GM12878 (cell line): Measurements from ENCODE around the gene NSL1. TPM values are rescaled to one million over a fixed set of nuclear protein-coding genes. Genes with fewer than 3 reads are reported as not detected.
A peak's percentile ranks its signal among the peaks of the same experiment; 100 is the strongest.
"Not testable (repeated sequence)": the region's sequence is repeated elsewhere in the genome, so short reads cannot be mapped to it uniquely, and the experiment has no call there.

Source experiments
- ATAC-seq: fragments of 200-7000 bp; cut with Tn5 transposase; 3 replicates; pipeline ENCODE4 v1.9.1; 2020; ENCODE audit warnings: mild to moderate bottlenecking, moderate library complexity
- BruUV-seq: library from RNA; stranded (reverse); fragments of 400-500 nt; replicated peaks from 2 replicates; lab custom pipeline; 2021; lab: Mats Ljungman, UMichigan
- CTCF ChIA-PET: fragments of 300-600 bp; sonication (Branson Sonifier 250); formaldehyde crosslinking; extraction: SDS; loops from one replicate; lab custom pipeline; 2021; ENCODE audit warnings: inconsistent platforms; lab: Yijun Ruan, JAX
- POLR2A ChIA-PET: fragments of 350-600 bp; formaldehyde crosslinking; extraction: SDS; loops from one replicate; lab custom pipeline; 2021; ENCODE audit warnings: inconsistent platforms; lab: Charles Lee
- RAD21 ChIA-PET: fragments of 300-600 bp; sonication (Branson Sonifier 250); formaldehyde crosslinking; loops from one replicate; lab custom pipeline; 2023; ENCODE audit warnings: antibody characterized with exemption; ENCODE audit not compliant: unreplicated experiment; lab: Charles Lee
- SMC1A ChIA-PET: fragments of 300-600 bp; sonication (Branson Sonifier 250); formaldehyde crosslinking; loops from one replicate; lab custom pipeline; 2023; ENCODE audit not compliant: unreplicated experiment, uncharacterized antibody; lab: Charles Lee
- DNase-seq: peaks from one replicate; pipeline ENCODE4 v3.0.0-alpha.2; 2011; ENCODE audit warnings: low read depth, low spot score
- FAIRE-seq: peaks from 3 replicates; lab custom pipeline; 2011; peaks lifted over from hg19 to GRCh38; lab: Jason Lieb, UNC
- H2AFZ ChIP-seq: 2 replicates; pipeline ENCODE4 v1.6.0; 2011; ENCODE audit warnings: low read depth, low read length, control low read depth; ENCODE audit not compliant: control insufficient read depth
- H3K27ac ChIP-seq: 2 replicates; pipeline ENCODE4 v1.5.1; 2011; ENCODE audit warnings: control low read depth; ENCODE audit not compliant: control insufficient read depth, insufficient read depth
- H3K27me3 ChIP-seq, 2 experiments: replicated peaks in 1 of 2; 2 replicates each; pipeline versions ENCODE4 v1.6.0 to v1.6.1; 2011; ENCODE audit warnings: low read length in 1 of 2; ENCODE audit not compliant: control insufficient read depth in 2 of 2, insufficient read depth in 2 of 2
- H3K36me3 ChIP-seq, 2 experiments: 2 replicates each; pipeline ENCODE4 v1.5.1; 2011; ENCODE audit warnings: low read length in 1 of 2; ENCODE audit not compliant: control insufficient read depth in 2 of 2, insufficient read depth in 2 of 2
- H3K4me1 ChIP-seq: 2 replicates; pipeline ENCODE4 v1.6.1; 2011; ENCODE audit warnings: mild to moderate bottlenecking, low read length, moderate library complexity, mixed read lengths; ENCODE audit not compliant: control insufficient read depth, insufficient read depth
- H3K4me2 ChIP-seq: 2 replicates; pipeline ENCODE4 v1.6.0; 2011; ENCODE audit warnings: control low read depth; ENCODE audit not compliant: control insufficient read depth, insufficient read depth
- H3K4me3 ChIP-seq: fragments of 200-600 bp; sonication (generic); 2 replicates; pipeline ENCODE4 v1.5.1; 2016
- H3K79me2 ChIP-seq: 2 replicates; pipeline ENCODE4 v1.6.0; 2011; ENCODE audit warnings: low read length; ENCODE audit not compliant: control insufficient read depth, insufficient read depth
- H3K9ac ChIP-seq: 2 replicates; pipeline ENCODE4 v1.8.0; 2011; ENCODE audit warnings: low read length, control low read depth, mixed read lengths; ENCODE audit not compliant: control insufficient read depth, insufficient read depth
- H3K9me3 ChIP-seq: replicated peaks from 3 replicates; pipeline ENCODE4 v1.5.1; 2011; ENCODE audit warnings: mild to moderate bottlenecking, low read length; ENCODE audit not compliant: control insufficient read depth, insufficient read depth
- H4K20me1 ChIP-seq: 2 replicates; pipeline ENCODE4 v1.6.0; 2011; ENCODE audit not compliant: control insufficient read depth, insufficient read depth
- MEF2A ChIP-seq: IDR thresholded peaks from 2 replicates; pipeline ENCODE4 v1.6.1; 2011; ENCODE audit warnings: low read depth, mild to moderate bottlenecking, low read length, moderate library complexity; ENCODE audit not compliant: insufficient read depth
- NBN ChIP-seq: fragments of 450-650 bp; IDR thresholded peaks from 2 replicates; pipeline ENCODE4 v1.6.1; 2016
- NFYA ChIP-seq: IDR thresholded peaks from 2 replicates; pipeline ENCODE4 v1.6.1; 2011; ENCODE audit warnings: low read depth, mild to moderate bottlenecking, low read length, improper control_type of control experiment, borderline replicate concordance
- RELB ChIP-seq: fragments of 450-650 bp; IDR thresholded peaks from 2 replicates; pipeline ENCODE4 v1.6.1; 2017; ENCODE audit warnings: low read depth, mild to moderate bottlenecking, moderate library complexity
- SMAD1 ChIP-seq: fragments of 450-650 bp; IDR thresholded peaks from 2 replicates; pipeline ENCODE4 v1.6.1; 2018; ENCODE audit warnings: mild to moderate bottlenecking, low read depth; ENCODE audit not compliant: partially characterized antibody
- TCF7 ChIP-seq: IDR thresholded peaks from 2 replicates; pipeline ENCODE4 v1.6.1; 2014; ENCODE audit warnings: antibody characterized with exemption, borderline replicate concordance
- WGBS: methylation state at CpG from one replicate; pipeline ENCODE4 v1.1.6; 2016; ENCODE audit warnings: low lambda C conversion rate; ENCODE audit not compliant: insufficient replicate concordance, insufficient coverage; ENCODE audit errors: missing lambda C conversion rate; 5-methylcytosine and 5-hydroxymethylcytosine counted together
- in situ Hi-C: fragments of 300-500 bp; cut with MboI; formaldehyde crosslinking; loops from 9 replicates; pipeline ENCODE4 v1.14.3; 2018; ENCODE audit warnings: mixed read lengths
- intact Hi-C: fragments of 100-400 bp; cut with micrococcal nuclease; formaldehyde crosslinking; loops from one replicate; pipeline ENCODE4 v1.14.2; 2022; ENCODE audit not compliant: unreplicated experiment
- polyA plus RNA-seq, 11 experiments: library from polyadenylated mRNA; depleted of rRNA in 4 of 11; unstranded in 6 of 11; stranded (reverse) in 5 of 11; fragments of >200 nt; fragmentation: Nextera tagmentation in 4 of 11; fragmentation: Illumina TruSeq in 1 of 11; extraction: Ambion mirVana in 4 of 11; extraction: Trizol in 1 of 11; gene quantifications; 1 replicate in 1 of 11; 2 replicates in 10 of 11; pipeline versions ENCODE4 v1.2.1 to v1.2.3, GENCODE V29; 2011 to 2016; ENCODE audit warnings: inconsistent platforms in 2 of 11, missing spikeins in 2 of 11, low read depth in 1 of 11
- total RNA-seq, 4 experiments: library from RNA; depleted of rRNA in 3 of 4; stranded (reverse); fragments of >200 nt in 3 of 4; fragmentation: Illumina TruSeq in 1 of 4; extraction: Trizol in 1 of 4; gene quantifications; 2 replicates each; pipeline versions ENCODE4 v1.2.1 to v1.2.3, GENCODE V29; 2013 to 2021

Gene NSL1
- total and polyA plus RNA-seq, 10 of the 15 experiments (the other 5 are each of a cell fraction or from before 2014, with no cell fraction given), result 36.7 to 74.2 (median 46.4) TPM

GRCh38 chr1:212769459-212770167 lies 22.0 kb downstream of the NSL1 start (continued):
- TF ChIP-seq RELB (peak; percentile 64; the same call in 1 of the 2 replicates), MEF2A (peak; percentile 85), SMAD1 (no peak), TCF7 (peak; percentile 87; the same call in 1 of the 2 replicates), NFYA (no peak), NBN (peak; percentile 68; the same call in 1 of the 2 replicates)
- TF ChIP-seq, all 136 proteins: peak for 16

GRCh38 chr1:212766825-212767224 lies 24.8 kb downstream of the NSL1 start:
- H4K20me1 ChIP-seq, BruUV-seq, H3K4me2 ChIP-seq, H3K4me1 ChIP-seq, H3K9ac ChIP-seq, SMC1A ChIA-PET, H3K36me3 ChIP-seq, RAD21 ChIA-PET, ATAC-seq, FAIRE-seq, intact Hi-C loops, H3K4me3 ChIP-seq, in situ Hi-C loops, H3K27me3 ChIP-seq, H3K27ac ChIP-seq, H3K79me2 ChIP-seq, H2AFZ ChIP-seq, CTCF ChIA-PET, DNase-seq, POLR2A ChIA-PET: not testable (repeated sequence)
- peaks cover 16% of the 10 kb centered on the region for H3K9me3 ChIP-seq
- 75% methylated on average over 2 of the region's 2 CpGs for WGBS

GRCh38 chr1:212764718-212765281 lies 26.8 kb downstream of the NSL1 start:
- BruUV-seq, ATAC-seq, H3K36me3 ChIP-seq, H3K4me3 ChIP-seq, H3K4me2 ChIP-seq, H3K79me2 ChIP-seq, H3K9me3 ChIP-seq, H3K27ac ChIP-seq, in situ Hi-C loops, POLR2A ChIA-PET, H3K4me1 ChIP-seq, H2AFZ ChIP-seq, H3K27me3 ChIP-seq, H4K20me1 ChIP-seq, intact Hi-C loops, FAIRE-seq, DNase-seq, H3K9ac ChIP-seq: not testable (repeated sequence)
- 83% methylated on average over 1 of the region's 1 CpG for WGBS
- ChIA-PET SMC1A (interaction anchor here (0.9 to 1.9 kb wide), 4 partner anchors 10 to 100 kb away, joined by 3 to 5 read pairs (median 3); no protein-coding TSS in a partner anchor), CTCF (interaction anchor here (0.6 to 2.5 kb wide), 4 partner anchors 13 to 288 kb away, joined by 3 to 13 read pairs (median 4); no protein-coding TSS in a partner anchor), RAD21 (interaction anchor here (0.9 to 1.5 kb wide), 2 partner anchors 15 to 50 kb away, joined by 3 to 4 read pairs; no protein-coding TSS in a partner anchor)
